ENCODE data around the gene CEP164.
A peak's percentile ranks its signal among the peaks of the same experiment; 100 is the strongest.
"Not testable (repeated sequence)": the region's sequence is repeated elsewhere in the genome, so short reads cannot be mapped to it uniquely, and the experiment has no call there.

Gene CEP164

DNA sequence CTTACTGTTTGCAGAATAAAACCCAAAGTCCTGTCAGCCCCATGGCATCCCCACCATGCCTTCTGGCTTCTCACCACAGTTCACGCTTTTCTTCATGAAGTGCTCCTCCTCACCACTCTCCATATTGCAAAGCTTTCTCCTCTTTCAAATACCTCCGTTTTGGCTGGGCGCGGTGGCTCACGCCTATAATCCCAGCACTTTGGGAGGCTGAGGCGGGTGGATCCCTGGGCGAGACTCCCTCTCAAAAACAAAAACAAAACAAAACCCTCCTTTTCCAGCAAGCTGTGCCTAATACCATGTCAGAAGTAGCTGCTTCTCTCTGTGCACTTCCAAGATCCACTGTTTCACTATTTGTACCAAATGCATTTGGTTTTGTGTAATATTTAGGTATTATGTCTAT, 18.3 kb upstream of the CEP164 start:
- DNase-seq, result no peak

DNA sequence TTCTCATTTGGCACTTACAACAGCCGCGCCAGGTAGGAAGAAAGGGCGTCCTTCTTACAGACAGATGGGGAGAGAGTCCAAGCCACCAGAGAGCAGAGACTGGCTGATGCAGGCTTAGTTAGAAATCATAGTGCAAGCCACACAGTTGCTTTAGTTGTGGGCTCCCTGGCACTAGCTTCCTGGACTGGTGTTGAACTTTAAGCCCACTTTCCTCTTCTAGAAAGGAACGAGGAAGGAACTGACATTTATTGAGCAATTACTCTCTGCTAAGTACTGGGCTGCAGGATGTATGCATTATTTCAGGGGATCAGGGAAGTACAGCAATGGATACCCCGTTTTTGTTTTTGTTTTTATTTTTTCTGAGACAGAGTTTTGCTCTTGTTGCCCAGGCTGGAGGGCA, 14.6 kb upstream of the CEP164 start:
- no peak for DNase-seq

DNA sequence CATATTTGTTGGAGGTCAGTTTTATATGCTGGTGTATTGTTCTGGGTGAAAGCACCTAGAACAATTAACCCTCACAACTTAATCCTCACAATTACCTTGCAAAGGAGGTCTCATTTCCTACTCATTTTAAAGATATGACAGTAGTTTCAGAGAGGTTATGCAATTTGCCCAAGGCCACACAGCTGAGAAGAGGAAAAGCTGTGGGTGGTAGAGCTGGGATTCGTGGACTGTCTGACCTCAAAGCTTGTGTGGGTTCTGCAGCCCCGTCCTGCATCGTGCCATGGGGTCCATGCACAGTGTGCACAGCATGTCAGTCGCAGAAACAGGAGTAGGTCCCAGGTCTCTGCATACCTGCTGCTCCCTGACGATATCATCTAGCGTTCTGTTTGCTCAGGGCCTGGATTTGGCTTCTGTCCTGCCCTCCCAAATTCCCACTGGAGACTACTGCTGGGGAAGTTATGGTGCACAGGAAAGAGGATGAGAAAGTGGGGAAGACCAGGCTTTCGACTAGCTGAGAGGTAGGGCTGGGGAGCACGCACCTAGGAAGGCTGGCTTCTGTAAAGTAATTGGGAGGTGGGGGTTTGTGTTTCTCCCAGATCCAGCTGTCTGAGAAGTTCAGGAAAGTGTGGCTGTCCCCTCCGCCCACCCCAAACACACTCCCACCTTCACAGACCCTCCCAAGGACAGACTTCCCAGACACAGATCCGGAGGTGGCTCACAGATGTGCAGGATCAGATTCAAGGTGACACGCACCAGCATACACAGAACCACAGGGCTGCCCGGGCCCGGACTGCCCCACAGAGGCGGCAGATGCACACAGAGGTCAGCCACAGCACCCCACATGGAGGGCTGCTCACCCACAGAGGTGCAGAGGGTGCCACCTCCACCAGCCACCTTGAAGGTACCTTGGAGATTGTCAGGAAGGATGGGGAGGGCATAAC, 13.6 kb upstream of the CEP164 start:
- no peak for DNase-seq

DNA sequence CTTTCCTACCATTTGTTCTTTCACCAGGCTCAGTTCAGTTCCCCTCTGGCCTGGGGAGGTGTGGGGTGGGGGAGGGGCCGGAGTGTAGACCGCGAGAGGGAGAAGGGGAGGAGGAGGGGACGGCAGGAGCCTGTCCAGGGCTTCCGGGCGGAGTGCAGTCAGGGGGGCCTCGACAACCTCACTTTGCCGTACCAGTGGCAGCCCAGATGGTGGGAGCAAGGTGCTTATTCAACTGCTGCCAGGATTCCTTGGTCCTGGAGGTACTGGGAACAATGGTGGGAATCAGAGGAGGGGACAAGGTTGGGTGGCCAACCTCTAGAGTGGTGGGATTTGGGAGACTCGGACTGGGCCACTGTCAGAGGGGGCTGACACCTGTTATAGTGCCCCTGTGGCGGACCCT, 12.8 kb upstream of the CEP164 start:
- DNase-seq, result no peak

DNA sequence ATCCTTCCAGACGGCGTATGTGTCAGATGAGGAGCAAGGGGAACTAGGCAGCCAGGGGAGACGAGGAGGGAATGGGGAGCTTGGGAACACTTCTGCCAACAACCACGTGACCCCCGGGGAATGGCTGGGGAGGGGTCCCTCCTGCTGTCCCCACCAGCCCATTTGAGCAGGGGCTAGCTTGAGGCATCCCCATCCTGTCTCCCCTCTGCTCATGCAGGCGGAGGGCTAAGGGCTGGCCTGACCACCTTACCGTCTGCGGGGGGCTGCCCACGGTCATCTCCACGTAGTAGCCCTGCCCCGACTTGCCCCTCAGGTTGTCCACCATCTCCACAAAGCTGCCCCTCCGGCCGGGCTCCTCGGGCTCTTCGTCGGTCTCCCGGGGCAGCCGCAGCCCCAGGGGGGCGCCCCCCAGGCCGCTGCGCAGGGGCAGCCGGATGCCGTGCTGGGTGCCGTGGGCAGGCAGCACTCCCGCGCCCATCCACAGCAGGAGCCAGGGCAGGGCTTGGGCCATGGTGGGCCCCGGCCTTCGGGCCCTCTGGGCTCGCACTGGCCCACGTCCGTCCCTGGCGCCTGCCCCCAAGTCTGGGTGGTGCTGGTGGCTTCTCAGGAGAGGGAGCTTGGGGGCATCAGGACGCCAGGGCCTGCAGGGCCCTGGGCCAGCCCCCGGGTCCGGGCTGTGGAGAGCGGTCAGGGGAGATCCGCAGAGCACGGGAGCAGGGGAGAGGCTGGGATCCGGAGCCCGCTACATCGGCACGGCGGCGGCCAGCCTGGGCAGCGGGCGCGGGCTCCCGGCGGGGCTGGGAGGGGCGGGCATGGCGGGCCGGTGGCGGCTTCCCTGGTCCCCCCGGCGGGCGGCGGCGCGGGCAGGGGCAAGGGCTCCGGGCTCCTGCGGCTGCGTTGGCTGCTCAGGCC, 12.1 kb upstream of the CEP164 start:
- no peak for DNase-seq

DNA sequence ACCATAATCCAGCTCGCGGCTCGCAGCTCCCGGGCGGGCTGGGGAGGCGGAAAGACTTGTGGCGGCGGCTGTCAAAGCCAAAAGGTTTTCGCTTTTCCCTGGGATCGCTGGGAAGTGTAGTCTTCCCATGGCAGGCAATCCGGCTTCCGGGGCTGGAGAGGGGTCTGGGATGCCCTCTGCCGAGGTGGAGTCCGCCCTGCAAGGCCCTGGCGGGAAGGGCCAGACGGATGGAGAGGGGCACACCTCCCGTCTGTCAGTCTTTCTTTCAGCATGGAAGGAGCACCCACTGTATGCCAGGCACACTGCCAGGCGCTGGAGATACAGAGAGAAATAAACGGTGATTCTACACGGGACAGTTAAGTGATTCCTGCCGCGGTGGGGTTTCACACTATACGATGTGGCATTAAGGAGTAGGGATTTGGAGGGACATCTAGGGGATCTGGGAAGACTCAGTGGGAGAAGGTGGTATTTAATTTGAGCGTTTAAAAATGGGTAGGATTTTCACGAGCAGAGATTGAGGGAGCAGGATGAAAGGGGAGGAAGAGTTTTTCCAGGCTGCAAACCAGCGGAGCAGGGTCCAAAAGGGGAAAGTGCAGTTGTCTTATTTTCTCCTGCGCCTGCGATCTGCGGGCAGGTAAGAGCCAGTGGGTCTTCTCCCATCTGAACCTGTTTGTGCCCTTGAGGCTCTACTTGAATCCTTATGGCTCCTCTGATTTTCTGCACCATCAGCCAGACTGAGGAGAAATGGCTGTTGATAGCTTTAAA, 11.3 kb upstream of the CEP164 start, which contains the start of gene BACE1:
TSS of gene BACE1 (minus strand) at position 60 of the 765 bp plus-strand sequence. CDS start 461 bp downstream, outside the sequence.
- peak; percentile 94 for DNase-seq

DNA sequence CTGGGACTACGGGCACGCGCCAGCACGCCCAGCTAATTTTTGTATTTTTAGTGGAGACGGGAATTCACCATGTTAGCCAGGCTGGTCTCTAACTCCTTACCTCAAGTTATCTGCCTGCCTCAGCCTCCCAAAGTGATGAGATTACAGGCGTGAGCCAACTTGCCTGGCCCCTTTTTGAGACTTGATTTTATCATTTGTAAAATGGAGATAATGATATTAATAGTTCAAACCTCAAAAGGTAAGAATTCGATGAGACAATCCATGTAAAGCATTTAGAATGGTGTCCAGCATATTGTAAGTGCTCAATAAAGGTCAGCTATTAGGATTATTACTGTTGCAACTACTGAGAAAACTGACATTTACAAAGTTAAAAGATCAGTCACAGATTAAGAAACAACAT, 8.9 kb upstream of the CEP164 start:
- no peak for DNase-seq

DNA sequence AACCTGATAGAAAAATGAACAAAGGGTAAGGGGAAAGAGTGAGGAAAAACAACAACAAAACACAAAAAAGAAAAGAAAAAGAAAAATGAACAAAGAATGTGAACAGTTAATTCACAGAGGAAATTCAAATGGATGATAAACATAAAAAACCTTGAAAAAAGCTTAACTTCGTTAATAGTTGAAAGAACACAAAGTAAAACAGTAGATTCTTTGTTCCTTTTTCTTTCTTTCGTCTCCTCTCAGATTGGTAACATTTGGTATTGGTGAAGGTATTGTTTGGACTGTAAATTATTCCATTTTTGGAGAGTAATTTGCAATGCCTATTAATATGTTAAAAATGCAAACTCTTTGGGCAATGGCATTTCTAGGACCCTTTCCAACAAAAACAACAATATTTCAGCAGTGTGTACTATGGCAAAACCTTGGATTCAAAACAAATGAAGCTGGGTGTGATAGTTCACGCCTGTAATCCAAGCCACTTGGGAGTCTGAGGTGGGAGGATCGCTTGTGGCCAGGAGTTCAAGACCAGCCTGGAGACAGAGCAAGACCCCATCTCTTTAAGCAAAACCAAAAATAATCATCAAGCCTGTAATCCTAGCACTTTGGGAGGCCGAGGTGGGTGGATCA, 8.3 kb upstream of the CEP164 start:
- DNase-seq, result no peak

DNA sequence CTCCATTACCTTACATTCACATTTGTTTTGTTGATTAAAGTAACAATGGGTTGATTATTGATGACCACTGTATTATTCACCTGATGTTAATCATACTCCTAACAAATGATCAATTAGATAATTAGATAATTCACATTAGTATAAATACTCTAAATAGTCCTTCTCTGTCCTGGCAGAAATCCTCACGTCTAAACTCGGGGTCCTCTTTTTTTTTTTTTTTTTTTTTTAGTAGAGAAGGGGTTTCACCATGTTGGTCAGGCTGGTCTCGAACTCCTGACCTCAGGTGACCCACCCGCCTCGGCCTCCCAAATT, 443 bp upstream of the CEP164 start:
- DNase-seq, result not testable (repeated sequence)

DNA sequence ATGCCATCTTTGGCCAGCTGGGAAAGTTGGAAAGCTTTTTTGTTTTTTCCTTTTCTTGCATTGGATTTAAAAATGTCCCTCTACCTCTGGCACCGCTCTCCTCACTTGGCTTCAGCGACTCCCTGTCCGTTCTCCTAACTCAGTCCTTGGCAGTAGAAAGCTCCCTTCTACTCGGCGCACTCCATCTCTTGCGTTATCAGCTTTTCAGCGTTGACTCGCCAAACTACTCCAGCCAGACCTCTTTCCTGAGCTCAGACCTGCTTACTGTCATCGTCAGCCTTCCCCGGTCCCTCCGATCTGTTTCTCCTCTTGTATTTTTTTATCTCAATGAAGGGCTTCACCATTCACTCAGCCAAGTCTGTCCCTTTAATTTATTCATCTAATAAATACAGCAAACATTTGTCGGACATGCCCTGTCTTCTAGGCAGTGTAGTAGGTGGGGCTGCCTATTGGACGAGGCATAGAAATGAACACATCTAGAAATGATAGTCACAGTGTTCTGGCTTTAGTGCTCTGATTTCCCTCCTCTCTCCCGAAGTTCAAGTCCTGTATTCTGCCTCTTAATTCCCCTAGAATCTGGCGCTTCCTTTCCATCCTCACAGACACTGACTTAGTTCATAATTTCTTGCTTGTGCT, 839 bp downstream of the CEP164 start:
- DNase-seq, result peak; percentile 35

DNA sequence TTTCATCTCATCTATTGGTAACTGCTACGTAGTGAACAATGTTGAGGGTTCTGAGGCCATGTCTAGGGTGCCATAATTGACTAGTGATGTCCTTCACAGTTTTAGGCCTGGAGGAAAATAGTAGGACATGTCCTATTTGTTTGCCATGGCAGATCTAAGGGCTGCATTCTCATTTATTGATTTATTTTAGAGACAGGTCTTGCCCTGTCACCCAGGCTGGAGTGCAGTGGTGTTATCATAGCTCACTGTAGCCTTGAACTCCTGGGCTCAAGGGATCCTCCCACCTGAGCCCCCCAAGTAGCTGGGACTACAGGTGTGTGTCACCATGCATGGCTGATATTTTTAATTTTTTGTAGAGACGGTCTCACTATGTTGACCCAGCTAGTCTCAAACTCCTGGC, 5.2 kb downstream of the CEP164 start:
- DNase-seq, result no peak

DNA sequence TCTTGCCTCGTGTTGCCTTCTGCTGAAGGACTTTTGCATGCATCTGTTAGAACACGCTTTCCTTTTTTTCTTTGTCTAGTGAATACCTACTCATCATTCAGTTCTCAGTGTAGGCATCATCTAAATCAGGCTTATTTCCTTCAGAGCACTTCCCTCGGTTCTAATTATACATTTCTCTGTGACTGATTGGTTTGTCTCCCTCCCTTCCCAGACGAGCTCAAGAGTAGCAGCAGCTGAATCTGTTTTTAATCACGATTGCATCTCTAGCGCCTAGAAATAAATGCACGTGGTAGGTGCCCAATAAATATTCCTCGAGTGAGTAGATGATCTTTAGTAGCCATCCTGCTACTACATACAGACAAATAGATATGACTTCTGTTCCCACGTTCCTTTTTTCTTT, 6.3 kb downstream of the CEP164 start:
- DNase-seq, result peak; percentile 26

DNA sequence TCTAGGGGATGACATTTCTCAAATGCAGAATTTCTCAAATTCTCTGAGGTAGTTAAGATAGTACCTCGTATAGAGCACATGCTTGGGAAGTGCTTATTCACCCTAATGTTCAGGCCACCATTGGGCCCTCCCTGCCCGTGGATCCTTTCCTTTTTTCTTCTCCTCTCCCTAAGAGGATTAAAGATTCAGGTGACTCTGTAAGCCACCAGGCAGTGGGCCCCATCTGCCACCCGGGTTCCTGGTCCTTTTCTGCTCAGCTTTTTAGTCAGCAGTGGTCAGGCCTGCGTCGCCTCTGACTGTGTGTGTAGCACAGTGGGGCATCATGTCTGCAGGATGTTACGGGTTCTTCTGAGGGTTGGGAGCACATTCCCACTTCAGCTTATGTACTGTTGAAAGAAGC, 7.2 kb downstream of the CEP164 start:
- DNase-seq, result peak; percentile 95

DNA sequence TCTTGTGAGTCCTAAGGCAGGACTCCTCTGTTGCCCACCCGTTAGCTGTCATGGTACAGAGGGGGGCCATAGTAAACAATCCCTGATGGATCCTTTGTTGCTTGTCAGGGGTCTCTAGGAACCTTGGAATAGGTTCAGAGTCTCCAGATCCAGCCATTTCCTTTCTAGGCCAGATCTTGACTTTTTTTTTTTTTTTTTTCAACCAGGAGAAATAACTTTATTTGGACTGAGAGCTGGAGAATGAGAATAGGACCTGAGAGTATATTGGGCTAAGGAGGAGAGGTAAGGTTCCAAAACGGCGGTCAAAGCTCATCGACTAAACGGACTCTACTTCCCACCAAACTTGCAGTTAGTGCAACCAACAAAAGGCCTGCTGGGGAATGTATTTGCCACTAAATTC, 7.7 kb downstream of the CEP164 start:
- DNase-seq, result no peak

DNA sequence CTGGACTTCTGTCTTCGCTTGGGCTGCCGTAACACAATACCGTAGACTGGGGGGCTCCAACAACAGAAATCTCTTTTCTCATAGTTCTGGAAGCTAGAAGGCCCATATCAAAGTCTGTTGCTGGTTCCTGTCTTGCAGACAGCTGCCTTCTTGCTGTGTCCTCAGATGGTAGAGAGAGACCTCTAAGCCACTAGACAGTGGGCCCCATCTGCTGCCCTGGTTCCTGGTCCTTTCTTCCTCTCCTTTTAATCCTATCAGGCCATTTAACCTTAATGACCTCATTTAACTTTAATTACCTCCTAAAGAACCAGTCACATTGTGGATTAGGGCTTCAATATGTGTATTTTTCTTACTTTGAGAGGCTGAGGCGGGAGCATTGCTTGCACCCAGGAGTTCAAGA, 9.4 kb downstream of the CEP164 start:
- DNase-seq, result peak; percentile 97

DNA sequence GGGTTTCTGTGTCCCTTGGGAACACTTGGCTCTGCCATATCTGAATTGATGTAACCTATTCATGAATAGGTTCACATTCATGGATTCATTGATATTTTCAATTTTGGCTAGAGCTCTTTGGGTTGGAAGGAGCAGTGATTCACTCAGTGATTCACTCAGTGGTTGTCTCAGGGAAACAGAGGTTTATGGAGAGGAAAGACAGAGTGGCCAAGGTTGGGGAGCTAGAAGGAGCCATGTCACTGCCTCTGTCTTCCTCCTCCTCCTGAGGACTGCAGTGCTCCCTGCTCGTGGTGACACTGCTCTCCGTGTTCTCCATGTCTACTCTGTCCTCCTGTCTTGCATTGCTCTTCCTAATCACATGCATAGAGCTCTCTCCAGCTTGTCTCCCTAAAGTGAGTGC, 17.4 kb downstream of the CEP164 start:
- no peak for DNase-seq

DNA sequence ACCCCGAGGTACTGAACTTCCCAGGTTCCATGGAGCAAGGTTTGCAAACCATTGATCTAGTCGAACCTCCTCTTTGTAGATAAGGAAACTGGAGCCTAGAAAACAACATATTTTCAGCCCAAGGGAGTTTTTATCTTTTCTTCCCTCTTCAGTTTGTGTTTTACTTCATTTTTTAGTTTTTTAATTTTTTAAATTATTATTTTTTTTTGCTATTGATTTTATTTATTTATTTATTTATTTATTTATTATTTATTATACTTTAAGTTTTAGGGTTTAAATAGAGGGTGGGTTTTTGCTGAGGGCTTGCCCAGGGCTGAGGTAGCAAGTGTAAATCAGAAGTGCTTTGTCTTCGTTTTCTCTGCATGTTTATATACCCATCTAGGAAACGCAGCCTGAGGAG, 26.9 kb downstream of the CEP164 start:
- no peak for DNase-seq

DNA sequence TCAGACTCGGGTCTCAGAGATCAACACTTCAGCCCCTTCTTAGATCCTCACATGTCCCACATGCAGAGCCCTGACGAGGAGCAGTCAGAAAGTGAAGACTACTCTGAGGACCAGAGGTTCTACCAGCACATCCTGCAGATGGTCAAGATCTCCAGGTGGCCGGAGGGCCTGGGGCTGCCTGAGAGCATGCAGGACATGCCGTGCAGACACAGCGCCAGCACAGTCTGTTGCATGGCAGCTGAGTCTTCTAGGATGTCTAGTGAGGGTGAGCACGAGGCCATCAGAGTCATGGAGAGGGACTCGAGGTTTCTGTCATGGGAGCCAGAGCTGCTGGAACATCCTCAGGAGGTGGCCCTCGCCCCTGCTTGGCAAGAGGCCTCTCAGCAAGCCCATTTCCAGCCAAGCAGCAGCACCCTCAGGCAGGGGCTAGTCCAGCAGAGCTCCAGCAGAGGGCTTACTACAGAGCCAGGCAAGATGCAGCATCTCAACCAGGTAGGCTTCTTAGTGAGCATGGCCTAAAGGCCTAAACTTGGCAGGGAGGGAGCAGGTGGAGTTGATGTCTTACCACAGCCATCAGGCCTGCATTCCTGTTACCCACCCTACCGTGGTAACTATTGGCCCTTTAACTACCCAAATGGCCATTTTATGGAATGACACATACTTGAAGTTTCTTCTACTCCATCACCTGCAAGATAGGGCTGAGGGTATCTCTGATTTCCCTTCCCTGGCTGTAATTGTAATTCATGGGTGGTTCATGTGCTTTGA, 28.7 kb downstream of the CEP164 start:
- DNase-seq, result no peak

DNA sequence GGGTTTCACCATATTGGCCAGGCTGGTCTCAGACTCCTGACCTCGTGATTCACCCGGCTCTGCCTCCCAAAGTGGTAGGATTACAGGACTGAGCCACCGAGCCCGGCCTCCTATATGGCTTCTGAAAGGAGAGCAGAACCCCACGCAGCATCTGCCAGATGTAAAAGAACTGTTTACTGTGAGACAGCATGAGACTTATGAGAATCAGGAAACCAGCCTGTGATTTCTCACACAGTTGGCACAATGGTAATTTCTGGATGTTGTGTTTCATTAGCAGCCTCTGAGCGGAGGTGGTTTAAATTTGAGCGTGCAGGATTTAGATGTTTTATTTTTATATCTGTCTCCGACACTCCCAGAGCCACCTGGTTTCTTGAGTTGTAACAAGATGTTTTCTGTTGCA, 33.8 kb downstream of the CEP164 start:
- no peak for DNase-seq

DNA sequence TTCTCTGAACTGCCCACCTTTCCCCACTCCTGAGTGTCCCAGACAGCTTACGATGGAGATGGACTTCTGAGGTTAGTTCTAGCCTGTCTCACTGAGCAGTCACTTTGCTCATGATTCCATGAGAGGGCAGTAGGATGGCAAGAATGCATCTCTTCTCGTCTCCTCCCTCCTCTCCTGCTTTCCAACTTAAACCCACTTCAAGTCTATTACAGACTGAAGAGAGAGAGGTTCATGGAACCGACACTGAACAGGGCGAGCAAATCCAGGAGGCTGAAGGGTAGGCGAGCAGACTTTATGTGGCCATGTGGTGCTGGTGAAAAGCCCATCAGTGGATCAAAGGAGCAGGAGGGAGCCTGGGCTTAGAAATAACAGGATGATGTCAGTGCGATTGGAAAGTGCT, 38.6 kb downstream of the CEP164 start:
- DNase-seq, result peak; percentile 80

DNA sequence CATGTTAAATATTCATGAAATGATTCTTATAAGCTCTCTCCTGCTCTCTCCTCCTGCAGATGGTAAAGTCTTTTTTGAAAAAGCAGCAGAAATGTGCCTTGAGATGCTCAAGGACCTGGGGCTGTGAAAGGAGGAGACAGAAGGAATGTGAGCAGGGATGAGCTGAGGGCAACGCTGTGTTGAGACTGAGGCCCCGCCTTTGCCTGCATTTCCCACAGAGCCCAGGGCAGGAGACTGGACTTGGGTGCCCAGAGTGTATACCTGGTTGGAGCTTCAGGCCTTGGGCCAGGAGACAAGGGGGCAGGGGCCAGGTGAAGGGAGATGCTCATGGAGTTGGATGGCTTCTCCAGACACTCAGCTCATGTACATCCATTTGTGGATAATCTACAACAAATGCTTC, 39.2 kb downstream of the CEP164 start:
- DNase-seq, result peak; percentile 13
